Dermis microvascular lymphatic vessel endothelial cell (primary cell): ENCODE data around the gene NEK9. TPM values are rescaled to one million over a fixed set of nuclear protein-coding genes. Genes with fewer than 3 reads are reported as not detected.

ENCODE experiments used
- DNase-seq, 2 donors: peaks; one replicate each; pipeline versions ENCODE4 v3.0.0 to v3.0.0-alpha.2; 2010; ENCODE audit warnings: low read depth in 2 of 2
- total RNA-seq: library from RNA; depleted of rRNA; stranded (reverse); fragments of >200 nt; gene quantifications from 2 replicates; pipeline ENCODE4 v1.2.1, GENCODE V29; 2014

Gene NEK9
- total RNA-seq, 1 donor from 2014 or later, result 29.5 TPM

- DNase-seq, result no peak
Measured at GRCh38 chr14:75040959-75041358, 85.9 kb downstream of the NEK9 start.

DNA sequence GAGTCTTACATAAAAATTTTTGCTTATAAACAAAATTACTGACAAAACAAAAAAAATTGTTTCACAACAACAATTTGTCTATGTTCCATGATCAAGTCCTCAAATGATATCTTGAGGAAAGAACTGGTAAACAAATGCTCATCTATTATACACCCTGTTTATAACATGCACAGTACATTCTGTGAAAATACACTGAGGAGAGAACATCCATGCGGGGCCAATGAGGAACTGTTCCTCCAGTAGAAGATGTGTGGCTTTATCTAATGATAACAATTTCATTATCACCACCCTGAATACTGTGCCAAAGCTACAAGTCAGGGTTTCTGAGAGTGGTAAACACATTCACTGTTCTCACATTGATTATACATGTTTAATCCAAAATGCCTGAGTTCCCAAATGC, 86.3 kb downstream of the NEK9 start:
- DNase-seq, result no peak

DNA sequence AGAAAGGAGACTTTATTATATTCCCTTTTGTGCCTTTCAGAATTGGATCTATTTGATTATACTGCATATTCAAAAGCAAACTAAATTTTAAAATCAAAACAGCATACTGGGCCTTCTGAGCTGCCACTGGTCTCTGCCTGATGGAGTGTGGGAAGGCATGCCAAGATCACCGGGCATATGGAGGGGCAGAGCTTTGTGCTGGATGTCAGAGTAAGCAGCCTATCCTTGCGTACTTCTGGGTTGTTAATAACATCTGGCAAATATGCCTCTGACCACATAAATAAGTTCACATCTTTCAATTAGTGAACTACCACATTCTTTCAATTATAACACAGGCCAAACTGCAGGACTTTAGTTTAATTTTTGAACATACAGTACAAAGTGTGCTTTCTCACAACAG, 93.9 kb downstream of the NEK9 start:
- DNase-seq, result no peak

DNA sequence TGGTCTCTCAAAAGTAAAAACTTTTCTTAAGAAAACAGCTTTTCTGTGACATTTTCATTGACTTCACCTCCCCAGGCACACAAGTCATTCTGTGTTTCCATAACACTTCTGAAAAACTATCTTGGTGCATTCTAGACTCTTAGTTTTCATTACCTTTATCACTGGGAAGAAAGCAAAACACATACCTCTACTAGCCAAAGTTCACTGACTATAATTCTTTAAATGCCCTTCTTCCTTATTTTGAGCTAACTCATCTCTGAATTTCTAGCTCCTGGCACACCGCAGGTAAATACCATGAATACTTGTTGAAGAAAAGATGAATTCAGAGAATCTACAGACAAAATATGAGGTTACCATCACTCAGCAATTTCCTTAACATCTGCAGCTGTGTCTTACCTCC, 96.7 kb downstream of the NEK9 start:
- DNase-seq, result no peak

Other genes with a start within 250 kb of the NEK9 start
- 41.5 and 49.9 TPM in 2 replicates for gene DLST, start 245.1 kb downstream of the NEK9 start, total RNA-seq
- 5.6 and 6.6 TPM in 2 replicates for gene RPS6KL1, start 203.8 kb downstream of the NEK9 start, total RNA-seq
- gene PGF, start 171.5 kb downstream of the NEK9 start, total RNA-seq, result 34.1 and 44.8 TPM in 2 replicates
- gene EIF2B2, start 124.1 kb downstream of the NEK9 start, total RNA-seq, result 37.2 and 70.8 TPM in 2 replicates
- 9.6 and 13.1 TPM in 2 replicates for gene MLH3, start 75.6 kb downstream of the NEK9 start, total RNA-seq
- gene ACYP1, start 63.0 kb downstream of the NEK9 start, total RNA-seq, result 3.3 and 7.4 TPM in 2 replicates
- 0.38 and 0.51 TPM in 2 replicates for gene ZC2HC1C, start 57.4 kb downstream of the NEK9 start, total RNA-seq
- 215 and 263 TPM in 2 replicates for gene TMED10, start 49.6 kb upstream of the NEK9 start, total RNA-seq
- 25.5 and 67.3 TPM in 2 replicates for gene FOS, start 151.8 kb upstream of the NEK9 start, total RNA-seq